ENCODE measurements around the gene MSI1.

MSI1 gene

DNA sequence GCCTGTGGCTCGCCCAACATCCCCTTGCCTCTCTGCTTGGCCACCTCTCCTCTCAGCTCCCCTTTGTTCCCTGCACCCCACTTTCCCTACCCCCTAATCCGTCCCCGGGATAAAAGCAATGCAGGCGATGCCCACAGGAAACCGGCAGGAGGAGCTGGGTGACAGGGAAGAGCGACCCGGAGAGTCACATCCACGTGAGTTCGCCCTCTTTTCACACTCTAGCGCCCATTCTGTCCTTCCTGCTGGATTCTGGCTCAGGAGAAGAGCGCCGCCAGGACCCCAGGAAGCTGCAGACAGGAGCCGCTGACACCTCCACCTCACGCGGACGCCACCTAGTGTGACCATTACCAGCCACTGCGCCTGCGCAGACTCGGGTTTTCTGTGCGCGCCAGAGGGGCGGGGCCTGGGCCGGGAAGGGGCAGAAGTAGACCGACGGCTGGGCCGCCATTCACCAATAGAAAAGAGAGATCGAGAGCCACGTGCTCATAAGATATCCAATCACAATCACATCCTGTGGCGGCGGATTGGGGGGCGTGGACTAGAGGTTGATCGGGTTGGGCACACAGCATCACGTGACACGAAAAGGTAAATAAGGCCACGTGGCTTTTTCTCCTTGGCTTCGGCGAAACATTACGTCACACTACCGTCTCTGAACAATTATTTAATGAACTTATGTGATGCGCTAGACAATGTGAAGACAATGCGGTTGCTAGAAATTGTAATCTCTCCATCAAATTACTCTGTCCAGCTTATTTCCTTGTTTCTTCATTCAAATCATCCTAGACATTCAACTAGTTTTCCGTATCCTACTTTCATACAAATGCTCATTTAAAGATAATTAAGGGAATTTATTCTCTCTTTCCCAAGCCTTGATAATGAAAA lies 51.5 kb downstream of the MSI1 start:
- DNase-seq: peak; percentile 98

DNA sequence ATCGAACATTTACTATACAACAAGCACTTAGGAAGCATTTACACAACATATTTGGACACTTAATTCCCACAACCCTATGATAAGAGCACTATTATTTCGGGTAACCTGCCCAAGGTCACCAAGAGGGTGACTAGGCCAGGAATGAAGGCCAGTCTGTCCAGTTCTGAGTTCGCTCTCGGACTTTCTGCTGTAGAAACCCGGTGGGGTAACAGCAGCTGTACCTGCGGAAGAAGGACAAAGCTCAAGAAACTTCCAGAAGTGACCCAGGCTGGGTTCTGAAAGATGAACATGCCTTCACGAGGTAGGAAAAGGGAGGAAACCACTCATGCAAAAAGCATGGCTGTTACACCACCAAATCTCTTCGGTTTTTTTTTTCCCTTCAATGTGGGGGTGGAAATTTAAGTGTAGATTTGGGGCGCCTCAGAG lies 52.2 kb downstream of the MSI1 start:
- DNase-seq: no peak

DNA sequence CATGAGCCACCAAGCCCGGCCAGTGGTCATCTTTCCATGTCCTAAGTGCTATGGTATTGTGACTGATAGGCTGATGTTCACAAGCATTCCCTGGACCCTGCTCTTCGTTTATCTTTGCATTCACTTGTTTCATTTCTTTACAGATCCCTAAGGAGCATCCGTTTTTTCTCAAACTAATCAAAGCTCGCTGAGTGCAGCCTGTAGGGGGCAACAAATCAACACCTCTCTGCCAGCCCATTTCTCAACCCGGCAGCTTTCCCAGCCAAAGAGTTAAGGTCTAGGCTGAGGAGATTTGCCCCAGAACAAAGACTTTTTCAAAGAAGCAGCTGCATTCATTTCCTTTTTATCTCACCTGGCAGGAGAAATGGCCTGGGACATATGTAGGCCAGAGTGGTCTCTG lies 54.7 kb downstream of the MSI1 start:
- DNase-seq: no peak

GRCh38 chr12:120301962-120302815 lies 66.8 kb downstream of the MSI1 start, which contains the start of gene SIRT4:
Gene SIRT4, plus strand, starts transcription at chr12:120302321. Its CDS starts 1,241 bp downstream, at chr12:120303562.
- DNase-seq: peak; percentile 89

DNA sequence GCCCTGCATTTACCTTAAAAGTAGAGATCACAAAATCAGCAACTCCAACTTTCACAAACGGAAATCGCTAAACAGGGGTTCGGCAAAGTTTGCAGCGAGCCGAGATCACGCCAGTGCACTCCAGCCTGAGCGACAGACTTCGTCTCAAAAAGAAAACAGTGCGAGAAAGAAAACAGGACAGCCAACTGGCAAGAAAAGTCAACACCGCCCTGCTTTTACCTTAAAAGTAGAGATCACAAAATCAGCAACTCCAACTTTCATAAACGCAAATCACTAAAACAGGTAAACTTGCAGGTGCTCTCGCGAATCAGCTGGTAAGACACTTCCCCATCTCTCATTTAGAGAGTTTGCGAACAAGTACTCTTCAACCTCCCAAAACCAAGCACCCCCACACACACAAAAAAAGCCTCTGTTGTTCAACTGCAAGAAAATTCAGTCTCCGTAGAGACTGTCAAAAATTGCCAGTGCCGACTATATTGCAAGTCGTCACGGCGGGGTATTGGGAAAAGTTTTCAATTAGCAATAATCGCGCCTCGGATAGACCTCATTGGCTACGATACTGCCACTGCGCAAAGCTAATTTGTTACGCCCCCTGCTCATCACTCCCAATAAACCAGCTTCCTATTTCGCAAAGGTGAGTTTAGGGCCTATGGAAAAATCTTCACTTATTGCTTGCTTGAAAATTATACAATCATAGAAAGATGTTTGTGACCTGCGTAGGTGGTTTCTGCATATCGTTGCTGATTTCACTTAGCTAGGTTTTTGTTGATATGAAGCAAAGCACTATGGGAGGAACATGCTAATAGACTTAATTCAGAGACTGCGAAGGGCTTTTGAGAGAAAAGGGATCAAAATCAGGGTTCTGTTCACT lies 76.1 kb downstream of the MSI1 start, which contains the start of gene RNU4-1:
Gene RNU4-1, minus strand, starts transcription at position 577 of the 871 bp plus-strand sequence.
- peak; percentile 87 for DNase-seq

GRCh38 chr12:120292411-120292660 lies 76.6 kb downstream of the MSI1 start:
- peak; percentile 48 for DNase-seq

All from NCI-H1694 treated with DMSO at 0.1 percent for 48 hours (cell line).